ENCODE results near the gene CD37.

DNA sequence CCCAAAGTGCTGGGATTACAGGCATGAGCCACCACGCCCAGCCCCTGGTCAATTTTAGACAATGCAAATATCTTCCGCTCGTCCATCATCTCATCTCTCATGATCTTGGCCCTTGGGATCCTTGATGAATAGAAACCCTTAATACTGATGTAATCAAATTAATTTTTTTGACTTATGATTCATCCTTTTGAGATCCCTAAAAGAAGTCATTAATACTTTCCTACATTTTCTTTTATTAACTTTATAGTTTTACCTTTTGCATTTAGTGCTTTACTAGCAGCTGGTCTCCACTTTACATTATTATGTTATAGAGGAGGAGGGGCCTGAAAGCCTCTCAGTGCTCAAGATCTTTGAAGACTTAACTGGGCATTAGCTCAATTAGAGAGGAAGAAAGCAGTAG lies 45.2 kb downstream of the CD37 start:
- TF ChIP-seq, protein P1, sequence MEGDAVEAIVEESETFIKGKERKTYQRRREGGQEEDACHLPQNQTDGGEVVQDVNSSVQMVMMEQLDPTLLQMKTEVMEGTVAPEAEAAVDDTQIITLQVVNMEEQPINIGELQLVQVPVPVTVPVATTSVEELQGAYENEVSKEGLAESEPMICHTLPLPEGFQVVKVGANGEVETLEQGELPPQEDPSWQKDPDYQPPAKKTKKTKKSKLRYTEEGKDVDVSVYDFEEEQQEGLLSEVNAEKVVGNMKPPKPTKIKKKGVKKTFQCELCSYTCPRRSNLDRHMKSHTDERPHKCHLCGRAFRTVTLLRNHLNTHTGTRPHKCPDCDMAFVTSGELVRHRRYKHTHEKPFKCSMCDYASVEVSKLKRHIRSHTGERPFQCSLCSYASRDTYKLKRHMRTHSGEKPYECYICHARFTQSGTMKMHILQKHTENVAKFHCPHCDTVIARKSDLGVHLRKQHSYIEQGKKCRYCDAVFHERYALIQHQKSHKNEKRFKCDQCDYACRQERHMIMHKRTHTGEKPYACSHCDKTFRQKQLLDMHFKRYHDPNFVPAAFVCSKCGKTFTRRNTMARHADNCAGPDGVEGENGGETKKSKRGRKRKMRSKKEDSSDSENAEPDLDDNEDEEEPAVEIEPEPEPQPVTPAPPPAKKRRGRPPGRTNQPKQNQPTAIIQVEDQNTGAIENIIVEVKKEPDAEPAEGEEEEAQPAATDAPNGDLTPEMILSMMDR (IDR thresholded peaks at IDR 0.05), result no peak
- TF ChIP-seq POLR2A (IDR thresholded peaks at IDR 0.05), result no peak
